CD14-positive monocyte (primary cell): ENCODE results near the gene PPIF. TPM values are rescaled to one million over a fixed set of nuclear protein-coding genes. Genes with fewer than 3 reads are reported as not detected.

Source experiments
- DNase-seq, 3 donors: peaks; one replicate each; pipeline ENCODE4 v3.0.0-alpha.2; 2011 to 2022
- H2AFZ ChIP-seq: 2 replicates; pipeline ENCODE4 v1.6.0; 2012; ENCODE audit warnings: mild to moderate bottlenecking, low read depth, low read length, inconsistent platforms; ENCODE audit not compliant: insufficient read depth, poor library complexity, severe bottlenecking
- H3K27ac ChIP-seq, 2 donors: 1 replicate in 1 of 2; 2 replicates in 1 of 2; pipeline ENCODE4 v1.5.1; 2012 to 2013; ENCODE audit warnings: low read length in 2 of 2, control low read depth in 1 of 2, inconsistent platforms in 1 of 2, low read depth in 1 of 2, mild to moderate bottlenecking in 1 of 2
- H3K27me3 ChIP-seq, 2 donors: one replicate each; pipeline versions ENCODE4 v1.6.0 to v1.6.1; 2011 to 2013; ENCODE audit warnings: low read length in 2 of 2; ENCODE audit not compliant: control insufficient read depth in 2 of 2, insufficient read depth in 2 of 2
- H3K36me3 ChIP-seq, 2 donors: replicated peaks in 1 of 2; 1 replicate in 1 of 2; 2 replicates in 1 of 2; pipeline versions ENCODE4 v1.5.1 to v1.6.1; 2012 to 2013; ENCODE audit warnings: low read length in 2 of 2, control low read depth in 1 of 2, inconsistent platforms in 1 of 2, mild to moderate bottlenecking in 1 of 2; ENCODE audit not compliant: insufficient read depth in 2 of 2, control insufficient read depth in 1 of 2
- H3K4me1 ChIP-seq, 2 donors: 1 replicate in 1 of 2; 2 replicates in 1 of 2; pipeline versions ENCODE4 v1.5.1 to v1.6.1; 2012 to 2013; ENCODE audit warnings: low read length in 2 of 2, control low read depth in 1 of 2, inconsistent platforms in 1 of 2, mild to moderate bottlenecking in 1 of 2, moderate library complexity in 1 of 2; ENCODE audit not compliant: insufficient read depth in 2 of 2, control insufficient read depth in 1 of 2
- H3K4me2 ChIP-seq: replicated peaks from 2 replicates; pipeline ENCODE3; 2012; ENCODE audit warnings: low read length, moderate library complexity, mild to moderate bottlenecking; ENCODE audit not compliant: poor library complexity, severe bottlenecking; ENCODE audit errors: extremely low read depth
- H3K4me3 ChIP-seq, 3 experiments: fragments of 200-600 bp in 1 of 3; sonication (generic) in 1 of 3; replicated peaks in 1 of 3; 1 replicate in 2 of 3; 2 replicates in 1 of 3; pipeline ENCODE4 v1.5.1; 2011 to 2013; ENCODE audit warnings: low read length in 3 of 3, mild to moderate bottlenecking in 3 of 3, control low read depth in 2 of 3, low read depth in 2 of 3, inconsistent platforms in 1 of 3, moderate library complexity in 1 of 3
- H3K79me2 ChIP-seq: 2 replicates; pipeline ENCODE4 v1.6.0; 2012; ENCODE audit warnings: mild to moderate bottlenecking, control low read depth, inconsistent platforms, low read length, moderate library complexity; ENCODE audit not compliant: insufficient read depth
- H3K9ac ChIP-seq: 2 replicates; pipeline ENCODE4 v1.6.0; 2017; ENCODE audit warnings: low read length, mild to moderate bottlenecking; ENCODE audit not compliant: insufficient read depth, poor library complexity, severe bottlenecking
- H3K9me3 ChIP-seq, 2 donors: replicated peaks in 1 of 2; 1 replicate in 1 of 2; 2 replicates in 1 of 2; pipeline versions ENCODE4 v1.5.1 to v1.6.1; 2012 to 2013; ENCODE audit warnings: low read length in 2 of 2, control low read depth in 1 of 2; ENCODE audit not compliant: control insufficient read depth in 1 of 2, insufficient read depth in 1 of 2
- H4K20me1 ChIP-seq: 2 replicates; pipeline ENCODE4 v1.6.0; 2012; ENCODE audit warnings: mild to moderate bottlenecking, low read length, control low read depth, moderate library complexity; ENCODE audit not compliant: insufficient read depth
- H3K27ac Mint-ChIP-seq, 7 donors: one replicate each; pipeline ENCODE4 v1.8.0; 2020; ENCODE audit warnings: mild to moderate bottlenecking in 7 of 7, mixed read lengths in 7 of 7, moderate library complexity in 6 of 7, inconsistent platforms in 2 of 7
- H3K27me3 Mint-ChIP-seq, 3 donors: one replicate each; pipeline ENCODE4 v1.8.0; 2021 to 2022; ENCODE audit warnings: low read depth in 3 of 3, mild to moderate bottlenecking in 3 of 3, mixed read lengths in 3 of 3, moderate library complexity in 3 of 3, inconsistent platforms in 1 of 3
- H3K36me3 Mint-ChIP-seq, 2 donors: one replicate each; pipeline ENCODE4 v1.8.0; 2020; ENCODE audit warnings: mixed read lengths in 2 of 2, inconsistent platforms in 1 of 2, mild to moderate bottlenecking in 1 of 2
- H3K4me1 Mint-ChIP-seq: one replicate; pipeline ENCODE4 v1.8.0; 2020; ENCODE audit warnings: mild to moderate bottlenecking, mixed read lengths
- H3K4me3 Mint-ChIP-seq, 2 donors: one replicate each; pipeline ENCODE4 v1.8.0; 2020; ENCODE audit warnings: mild to moderate bottlenecking in 2 of 2, mixed read lengths in 2 of 2, moderate library complexity in 1 of 2
- H3K9me3 Mint-ChIP-seq, 7 donors: one replicate each; pipeline ENCODE4 v1.8.0; 2020 to 2022; ENCODE audit warnings: mixed read lengths in 7 of 7, mild to moderate bottlenecking in 6 of 7, moderate library complexity in 6 of 7, inconsistent platforms in 2 of 7
- WGBS: methylation state at CpG from one replicate; pipeline ENCODE4 v1.1.5; 2013; ENCODE audit warnings: missing lambda C conversion rate; ENCODE audit not compliant: insufficient coverage; 5-methylcytosine and 5-hydroxymethylcytosine counted together
- intact Hi-C, 2 donors: fragments of 100-400 bp; cut with micrococcal nuclease; formaldehyde crosslinking; loops; one replicate each; pipeline versions ENCODE4 v1.15.0 to v1.15.1; 2023
- polyA plus RNA-seq, 3 donors: library from polyadenylated mRNA; depleted of rRNA in 1 of 3; unstranded in 2 of 3; stranded (reverse) in 1 of 3; fragments of 300-500 nt in 2 of 3; fragments of >200 nt in 1 of 3; fragmentation: Illumina TruSeq in 2 of 3; gene quantifications; 1 replicate in 2 of 3; 2 replicates in 1 of 3; pipeline ENCODE4 v1.2.3, GENCODE V29; 2012 to 2021
- TF ChIP-seq, protein P1 (sequence below): fragments of 200-600 bp; IDR thresholded peaks from one replicate; pipeline ENCODE4 v1.8.0; 2022; ENCODE audit warnings: antibody characterized with exemption, mild to moderate bottlenecking

Gene PPIF
- polyA plus RNA-seq, 3 donors = 36.6 to 1,064 (median 52.3) TPM

DNA sequence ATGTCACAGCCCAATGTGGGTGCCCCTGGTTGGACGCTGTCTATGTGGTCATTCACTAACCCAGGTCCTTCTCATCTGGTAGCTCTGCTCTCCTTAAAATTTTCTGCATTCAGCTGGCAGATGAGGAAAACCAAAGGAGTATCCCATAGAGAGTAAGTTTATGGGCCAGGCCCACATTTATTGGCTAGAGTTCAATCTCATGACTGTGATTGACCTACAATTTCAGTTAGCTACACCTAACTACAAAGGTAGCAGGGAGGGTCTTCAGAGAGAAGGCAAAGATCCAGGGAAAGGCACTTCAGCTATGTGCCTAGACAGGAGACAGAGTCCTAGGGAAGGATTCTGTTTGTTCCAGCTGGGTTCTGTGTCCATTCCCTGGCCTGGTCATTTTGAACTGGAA is 23.7 kb upstream of the PPIF start:
- H2AFZ ChIP-seq = no peak overlapping the region
- H3K9me3 Mint-ChIP-seq = peaks cover 0 to 6% (median 4%) of the 10 kb centered on the region in 7 donors
- H3K36me3 Mint-ChIP-seq = peaks cover 12 to 20% of the 10 kb centered on the region in 2 donors
- peaks cover 56 to 62% of the 10 kb centered on the region in 2 donors for H3K4me1 ChIP-seq
- peak overlapping the region; percentile 95 to 99 (median 98) for H3K27ac Mint-ChIP-seq
- H3K4me3 Mint-ChIP-seq = peak overlapping the region in 1 of 2 donors; percentile 69
- TF ChIP-seq, protein P1, sequence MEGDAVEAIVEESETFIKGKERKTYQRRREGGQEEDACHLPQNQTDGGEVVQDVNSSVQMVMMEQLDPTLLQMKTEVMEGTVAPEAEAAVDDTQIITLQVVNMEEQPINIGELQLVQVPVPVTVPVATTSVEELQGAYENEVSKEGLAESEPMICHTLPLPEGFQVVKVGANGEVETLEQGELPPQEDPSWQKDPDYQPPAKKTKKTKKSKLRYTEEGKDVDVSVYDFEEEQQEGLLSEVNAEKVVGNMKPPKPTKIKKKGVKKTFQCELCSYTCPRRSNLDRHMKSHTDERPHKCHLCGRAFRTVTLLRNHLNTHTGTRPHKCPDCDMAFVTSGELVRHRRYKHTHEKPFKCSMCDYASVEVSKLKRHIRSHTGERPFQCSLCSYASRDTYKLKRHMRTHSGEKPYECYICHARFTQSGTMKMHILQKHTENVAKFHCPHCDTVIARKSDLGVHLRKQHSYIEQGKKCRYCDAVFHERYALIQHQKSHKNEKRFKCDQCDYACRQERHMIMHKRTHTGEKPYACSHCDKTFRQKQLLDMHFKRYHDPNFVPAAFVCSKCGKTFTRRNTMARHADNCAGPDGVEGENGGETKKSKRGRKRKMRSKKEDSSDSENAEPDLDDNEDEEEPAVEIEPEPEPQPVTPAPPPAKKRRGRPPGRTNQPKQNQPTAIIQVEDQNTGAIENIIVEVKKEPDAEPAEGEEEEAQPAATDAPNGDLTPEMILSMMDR = no peak
- peaks cover 58% of the 10 kb centered on the region for H3K4me1 Mint-ChIP-seq
- WGBS = 0% methylated on average over 1 of the region's 1 CpG
- H3K27me3 Mint-ChIP-seq = peaks cover 11 to 20% (median 14%) of the 10 kb centered on the region in 3 donors
- H3K27me3 ChIP-seq = peaks cover 0 to 12% of the 10 kb centered on the region in 2 donors
- H3K79me2 ChIP-seq = no peaks in the 10 kb centered on the region
- H3K9ac ChIP-seq = peak overlapping the region; percentile 62
- no peaks in the 10 kb centered on the region for H3K9me3 ChIP-seq
- no peak for DNase-seq
- intact Hi-C loops = no loop called here
- H3K36me3 ChIP-seq = no peaks in the 10 kb centered on the region
- no peak overlapping the region for H3K4me3 ChIP-seq
- no peak overlapping the region for H3K4me2 ChIP-seq
- peak overlapping the region; percentile 85 to 93 for H3K27ac ChIP-seq
- no peaks in the 10 kb centered on the region for H4K20me1 ChIP-seq

DNA sequence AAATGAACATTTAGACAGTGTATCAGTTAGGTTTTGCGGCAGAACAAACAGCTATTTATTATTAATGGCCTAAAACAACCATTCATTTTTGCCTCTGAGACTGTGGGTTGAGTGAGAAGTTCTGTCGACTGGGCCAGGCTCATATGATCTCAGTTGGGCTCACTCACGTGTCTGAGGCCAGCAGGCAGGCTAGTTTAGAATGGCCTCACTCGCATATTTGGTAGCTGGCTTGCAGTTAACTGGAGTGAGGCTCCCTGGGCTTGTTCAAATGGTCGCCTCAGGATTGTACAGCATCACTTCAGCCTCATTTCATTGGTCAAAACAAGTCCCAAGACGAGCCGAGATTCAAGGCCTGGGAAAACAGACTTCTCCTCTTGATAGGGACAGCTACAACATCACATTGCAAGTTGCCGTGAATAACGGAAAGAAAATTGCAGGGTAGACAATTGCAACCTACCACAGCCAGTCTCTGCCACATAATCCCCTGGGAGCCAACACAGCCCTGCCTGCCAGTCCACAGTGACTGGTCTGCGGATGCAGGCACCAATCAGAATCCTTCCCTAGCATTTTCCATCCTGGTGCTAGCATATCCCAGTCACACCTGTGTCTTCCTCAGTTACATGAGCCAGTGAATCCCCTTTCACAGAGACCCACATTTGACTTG is 23.1 kb upstream of the PPIF start:
- no peaks in the 10 kb centered on the region for H3K9me3 ChIP-seq
- H2AFZ ChIP-seq = no peak overlapping the region
- H3K36me3 ChIP-seq = no peaks in the 10 kb centered on the region
- no peak overlapping the region for H3K4me2 ChIP-seq
- H3K9me3 Mint-ChIP-seq = peaks cover 0 to 3% (median 0%) of the 10 kb centered on the region in 7 donors
- peaks cover 9 to 15% of the 10 kb centered on the region in 2 donors for H3K36me3 Mint-ChIP-seq
- H3K4me3 ChIP-seq = no peak overlapping the region
- TF ChIP-seq, protein P1 = no peak
- H3K79me2 ChIP-seq = no peaks in the 10 kb centered on the region
- H3K27ac Mint-ChIP-seq = peak overlapping the region in 5 of 7 donors; percentile 72 to 99 (median 98)
- H3K27me3 ChIP-seq = peaks cover 0 to 12% of the 10 kb centered on the region in 2 donors
- H3K4me1 ChIP-seq = peaks cover 56 to 62% of the 10 kb centered on the region in 2 donors
- no peaks in the 10 kb centered on the region for H4K20me1 ChIP-seq
- WGBS = 92% methylated on average over 7 of the region's 10 CpGs
- H3K27me3 Mint-ChIP-seq = peaks cover 11 to 18% (median 12%) of the 10 kb centered on the region in 3 donors
- H3K4me3 Mint-ChIP-seq = peak overlapping the region in 1 of 2 donors; percentile 43
- DNase-seq = no peak
- H3K4me1 Mint-ChIP-seq = peaks cover 56% of the 10 kb centered on the region
- intact Hi-C loops = no loop called here
- no peak overlapping the region for H3K9ac ChIP-seq
- H3K27ac ChIP-seq = no peak overlapping the region
